ENCODE measurements around the gene COX17. TPM values are rescaled to one million over a fixed set of nuclear protein-coding genes. Genes with fewer than 3 reads are reported as not detected.
A peak's percentile ranks its signal among the peaks of the same experiment; 100 is the strongest.

COX17 gene
- polyA plus RNA-seq, 1 donor (not counting 4 experiments of a cell fraction or from before 2014, with no cell fraction given) = 40.6 TPM

- Histone ChIP-seq H3K4me3 (ENCODE audit: control insufficient read depth in 2 of 3, extremely low read depth in 1 of 3, insufficient read depth in 2 of 3, low read depth in 1 of 3, low read length in 3 of 3) (no peak overlapping the region), H3K27ac (ENCODE audit: control insufficient read depth, insufficient read depth, low read length) (no peak overlapping the region), H2AFZ (ENCODE audit: control insufficient read depth, low read length) (no peak overlapping the region), H3K9me3 (ENCODE audit: control insufficient read depth, low read depth, low read length) (no peaks in the 10 kb centered on the region), H3K9me1 (ENCODE audit: control insufficient read depth, extremely low read depth, insufficient read depth, low read length) (no peaks in the 10 kb centered on the region), H3K36me3 (ENCODE audit: control insufficient read depth in 2 of 2, extremely low read depth in 1 of 2, insufficient read depth in 2 of 2, low read length in 2 of 2) (no peaks in the 10 kb centered on the region), H3K79me2 (ENCODE audit: control insufficient read depth, insufficient read depth, low read length) (no peaks in the 10 kb centered on the region), H4K20me1 (ENCODE audit: control insufficient read depth, extremely low read depth, insufficient read depth, low read length) (no peaks in the 10 kb centered on the region), H3K4me1 (ENCODE audit: control insufficient read depth, extremely low read depth, insufficient read depth, low read length) (peaks cover 6% of the 10 kb centered on the region), H3K4me2 (ENCODE audit: control insufficient read depth, extremely low read depth, insufficient read depth, low read depth, low read length) (no peak overlapping the region), H3K27me3 (ENCODE audit: control insufficient read depth, extremely low read depth, insufficient read depth, low read length) (peaks cover 12% of the 10 kb centered on the region), H3K9ac (ENCODE audit: control insufficient read depth, extremely low read depth, insufficient read depth, low read length) (no peak overlapping the region)
- dilution Hi-C loops (cut with MboI; ENCODE audit: extremely low pct_ligation_motif_present, low sequenced_read_pairs) = no loop called here
- no peak for TF ChIP-seq CTCF (optimal IDR thresholded peaks at IDR 0.05 in 1 of 3, IDR thresholded peaks at IDR 0.05 in 1 of 3, conservative IDR thresholded peaks at IDR 0.05 in 1 of 3; ENCODE audit: extremely low read depth in 1 of 3, insufficient read depth in 2 of 3, low read length in 3 of 3)
- TF ChIP-seq EZH2 (IDR thresholded peaks at IDR 0.05; ENCODE audit: low read length) = no peak
- DNase-seq (ENCODE audit: low read depth, low spot score) (no peak), FAIRE-seq (no peak)
These were observed 23.9 kb upstream of the COX17 start for GRCh38 chr3:119700920-119701734.

- dilution Hi-C loops (cut with MboI; ENCODE audit: extremely low pct_ligation_motif_present, low sequenced_read_pairs) = no loop called here
- Histone ChIP-seq H3K4me2 (ENCODE audit: control insufficient read depth, extremely low read depth, insufficient read depth, low read depth, low read length) (no peak overlapping the region), H2AFZ (ENCODE audit: control insufficient read depth, low read length) (peak overlapping the region; percentile 35)
These were observed 23.2 kb upstream of the COX17 start for GRCh38 chr3:119700269-119700919.

More at GRCh38 chr3:119700269-119700919, 23.2 kb upstream of the COX17 start:
- H4K20me1 ChIP-seq (ENCODE audit: control insufficient read depth, extremely low read depth, insufficient read depth, low read length) = no peaks in the 10 kb centered on the region
- H3K27ac ChIP-seq (ENCODE audit: control insufficient read depth, insufficient read depth, low read length) = no peak overlapping the region
- H3K36me3 ChIP-seq (ENCODE audit: control insufficient read depth in 2 of 2, extremely low read depth in 1 of 2, insufficient read depth in 2 of 2, low read length in 2 of 2) = no peaks in the 10 kb centered on the region
- no peaks in the 10 kb centered on the region for H3K79me2 ChIP-seq (ENCODE audit: control insufficient read depth, insufficient read depth, low read length)
- H3K4me1 ChIP-seq (ENCODE audit: control insufficient read depth, extremely low read depth, insufficient read depth, low read length) = peaks cover 6% of the 10 kb centered on the region
- H3K4me3 ChIP-seq (ENCODE audit: control insufficient read depth in 2 of 3, extremely low read depth in 1 of 3, insufficient read depth in 2 of 3, low read depth in 1 of 3, low read length in 3 of 3) = no peak overlapping the region
- TF ChIP-seq EZH2 (IDR thresholded peaks at IDR 0.05; ENCODE audit: low read length) = no peak
- no peak for TF ChIP-seq CTCF (optimal IDR thresholded peaks at IDR 0.05 in 1 of 3, IDR thresholded peaks at IDR 0.05 in 1 of 3, conservative IDR thresholded peaks at IDR 0.05 in 1 of 3; ENCODE audit: extremely low read depth in 1 of 3, insufficient read depth in 2 of 3, low read length in 3 of 3)
- H3K9me1 ChIP-seq (ENCODE audit: control insufficient read depth, extremely low read depth, insufficient read depth, low read length) = no peaks in the 10 kb centered on the region
- H3K9me3 ChIP-seq (ENCODE audit: control insufficient read depth, low read depth, low read length) = no peaks in the 10 kb centered on the region
- FAIRE-seq (no peak), DNase-seq (ENCODE audit: low read depth, low spot score) (no peak)
- H3K9ac ChIP-seq (ENCODE audit: control insufficient read depth, extremely low read depth, insufficient read depth, low read length) = no peak overlapping the region
- peaks cover 12% of the 10 kb centered on the region for H3K27me3 ChIP-seq (ENCODE audit: control insufficient read depth, extremely low read depth, insufficient read depth, low read length)

All from keratinocyte (primary cell).